Retinal pigment epithelial cell (primary cell): ENCODE results near the gene MBD6.
"Not testable (repeated sequence)": the region's sequence is repeated elsewhere in the genome, so short reads cannot be mapped to it uniquely, and the experiment has no call there.

ENCODE experiments used
- DNase-seq: peaks from one replicate; pipeline ENCODE4 v3.0.0-alpha.2; 2010; ENCODE audit warnings: low read depth
- H3K4me3 ChIP-seq: 2 replicates; pipeline ENCODE4 v1.5.1; 2011; ENCODE audit warnings: mild to moderate bottlenecking, low read length, control low read depth, moderate library complexity
- CTCF ChIP-seq: conservative IDR thresholded peaks from 2 replicates; pipeline ENCODE4 v1.5.1; 2011; ENCODE audit warnings: low read depth, low read length, control low read depth, inconsistent platforms

MBD6 gene

GRCh38 chr12:57500213-57500612 is 22.4 kb upstream of the MBD6 start:
- no peak for DNase-seq
- no peak for TF ChIP-seq CTCF

GRCh38 chr12:57502311-57502969 is 20.2 kb upstream of the MBD6 start:
- DNase-seq, H3K4me3 ChIP-seq: not testable (repeated sequence)

More at GRCh38 chr12:57500213-57500612, 22.4 kb upstream of the MBD6 start:
- H3K4me3 ChIP-seq = no peak overlapping the region

GRCh38 chr12:57506541-57506940 is 16.1 kb upstream of the MBD6 start:
- not testable (repeated sequence) for DNase-seq, H3K4me3 ChIP-seq

- DNase-seq, H3K4me3 ChIP-seq: not testable (repeated sequence)
These were observed 14.8 kb upstream of the MBD6 start for GRCh38 chr12:57507796-57508195.

GRCh38 chr12:57511161-57511560 is 11.5 kb upstream of the MBD6 start:
- DNase-seq = no peak
- no peak overlapping the region for H3K4me3 ChIP-seq
- no peak for TF ChIP-seq CTCF

- no peak for DNase-seq
These were observed 10.9 kb upstream of the MBD6 start for GRCh38 chr12:57511588-57512325.

GRCh38 chr12:57512665-57513064 is 10.0 kb upstream of the MBD6 start:
- DNase-seq = no peak
- TF ChIP-seq CTCF = no peak
- H3K4me3 ChIP-seq = no peak overlapping the region

More at GRCh38 chr12:57511588-57512325, 10.9 kb upstream of the MBD6 start:
- no peak overlapping the region for H3K4me3 ChIP-seq
- no peak for TF ChIP-seq CTCF

GRCh38 chr12:57513266-57513665 is 9.4 kb upstream of the MBD6 start:
- DNase-seq = no peak
- H3K4me3 ChIP-seq = no peak overlapping the region
- no peak for TF ChIP-seq CTCF

GRCh38 chr12:57513677-57514076 is 8.9 kb upstream of the MBD6 start:
- H3K4me3 ChIP-seq, DNase-seq: not testable (repeated sequence)

GRCh38 chr12:57514246-57514645 is 8.4 kb upstream of the MBD6 start:
- DNase-seq = not testable (repeated sequence)

More at GRCh38 chr12:57514246-57514645, 8.4 kb upstream of the MBD6 start:
- H3K4me3 ChIP-seq = not testable (repeated sequence)
